ENCODE measurements around the gene FAM168A. TPM values are rescaled to one million over a fixed set of nuclear protein-coding genes. Genes with fewer than 3 reads are reported as not detected.

FAM168A gene
- total and polyA plus RNA-seq, 4 donors, result 4.8 to 14.6 (median 9.1) TPM

GRCh38 chr11:73367482-73368024 lies 230.4 kb downstream of the FAM168A start:
- H3K9me3 ChIP-seq (ENCODE audit: control insufficient read depth in 4 of 4, low read length in 3 of 4), result no peaks in the 10 kb centered on the region
- no peak overlapping the region for H3K9ac ChIP-seq (ENCODE audit: low read depth in 1 of 2, low read length in 2 of 2)
- H3K4me3 ChIP-seq (ENCODE audit: low read depth in 1 of 3, low read length in 3 of 3), result no peak overlapping the region
- H3K27me3 ChIP-seq (ENCODE audit: control insufficient read depth in 4 of 4, insufficient read depth in 4 of 4, low read length in 3 of 4), result no peaks in the 10 kb centered on the region
- TF ChIP-seq, protein P1, sequence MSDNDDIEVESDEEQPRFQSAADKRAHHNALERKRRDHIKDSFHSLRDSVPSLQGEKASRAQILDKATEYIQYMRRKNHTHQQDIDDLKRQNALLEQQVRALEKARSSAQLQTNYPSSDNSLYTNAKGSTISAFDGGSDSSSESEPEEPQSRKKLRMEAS (IDR thresholded peaks at IDR 0.05), result no peak
- no peaks in the 10 kb centered on the region for H3K4me1 ChIP-seq (ENCODE audit: control insufficient read depth in 4 of 4, insufficient read depth in 4 of 4, low read length in 3 of 4)
- H3K27ac ChIP-seq (ENCODE audit: low read depth in 1 of 2, low read length in 2 of 2), result no peak overlapping the region
- 84% methylated on average over 20 of the region's 20 CpGs for WGBS
- no peak for DNase-seq (ENCODE audit: low spot score)
- no peaks in the 10 kb centered on the region for H3K36me3 ChIP-seq (ENCODE audit: control insufficient read depth in 4 of 4, insufficient read depth in 3 of 4, low read depth in 1 of 4, low read length in 3 of 4)

GRCh38 chr11:73366953-73367352 lies 231.0 kb downstream of the FAM168A start:
- no peaks in the 10 kb centered on the region for H3K36me3 ChIP-seq (ENCODE audit: control insufficient read depth in 4 of 4, insufficient read depth in 3 of 4, low read depth in 1 of 4, low read length in 3 of 4)
- H3K4me1 ChIP-seq (ENCODE audit: control insufficient read depth in 4 of 4, insufficient read depth in 4 of 4, low read length in 3 of 4), result no peaks in the 10 kb centered on the region
- H3K27ac ChIP-seq (ENCODE audit: low read depth in 1 of 2, low read length in 2 of 2), result no peak overlapping the region
- no peaks in the 10 kb centered on the region for H3K9me3 ChIP-seq (ENCODE audit: control insufficient read depth in 4 of 4, low read length in 3 of 4)
- 80% methylated on average over 6 of the region's 6 CpGs for WGBS
- DNase-seq (ENCODE audit: low spot score), result no peak
- TF ChIP-seq, protein P2, sequence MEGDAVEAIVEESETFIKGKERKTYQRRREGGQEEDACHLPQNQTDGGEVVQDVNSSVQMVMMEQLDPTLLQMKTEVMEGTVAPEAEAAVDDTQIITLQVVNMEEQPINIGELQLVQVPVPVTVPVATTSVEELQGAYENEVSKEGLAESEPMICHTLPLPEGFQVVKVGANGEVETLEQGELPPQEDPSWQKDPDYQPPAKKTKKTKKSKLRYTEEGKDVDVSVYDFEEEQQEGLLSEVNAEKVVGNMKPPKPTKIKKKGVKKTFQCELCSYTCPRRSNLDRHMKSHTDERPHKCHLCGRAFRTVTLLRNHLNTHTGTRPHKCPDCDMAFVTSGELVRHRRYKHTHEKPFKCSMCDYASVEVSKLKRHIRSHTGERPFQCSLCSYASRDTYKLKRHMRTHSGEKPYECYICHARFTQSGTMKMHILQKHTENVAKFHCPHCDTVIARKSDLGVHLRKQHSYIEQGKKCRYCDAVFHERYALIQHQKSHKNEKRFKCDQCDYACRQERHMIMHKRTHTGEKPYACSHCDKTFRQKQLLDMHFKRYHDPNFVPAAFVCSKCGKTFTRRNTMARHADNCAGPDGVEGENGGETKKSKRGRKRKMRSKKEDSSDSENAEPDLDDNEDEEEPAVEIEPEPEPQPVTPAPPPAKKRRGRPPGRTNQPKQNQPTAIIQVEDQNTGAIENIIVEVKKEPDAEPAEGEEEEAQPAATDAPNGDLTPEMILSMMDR (IDR thresholded peaks at IDR 0.05; ENCODE audit: low read depth, low read length, missing input control), result no peak
- no peak for TF ChIP-seq FOXA2 (IDR thresholded peaks at IDR 0.05)
- TF ChIP-seq FOXA1 (IDR thresholded peaks at IDR 0.05), result no peak
- TF ChIP-seq HNF4A (conservative IDR thresholded peaks at IDR 0.05), result no peak
- no peak for TF ChIP-seq NR2F2 (IDR thresholded peaks at IDR 0.05)
- TF ChIP-seq HNF4G (IDR thresholded peaks at IDR 0.05), result no peak
- TF ChIP-seq YY1 (IDR thresholded peaks at IDR 0.05), result no peak
- no peak for TF ChIP-seq RXRA (IDR thresholded peaks at IDR 0.05)
- TF ChIP-seq, protein P3, sequence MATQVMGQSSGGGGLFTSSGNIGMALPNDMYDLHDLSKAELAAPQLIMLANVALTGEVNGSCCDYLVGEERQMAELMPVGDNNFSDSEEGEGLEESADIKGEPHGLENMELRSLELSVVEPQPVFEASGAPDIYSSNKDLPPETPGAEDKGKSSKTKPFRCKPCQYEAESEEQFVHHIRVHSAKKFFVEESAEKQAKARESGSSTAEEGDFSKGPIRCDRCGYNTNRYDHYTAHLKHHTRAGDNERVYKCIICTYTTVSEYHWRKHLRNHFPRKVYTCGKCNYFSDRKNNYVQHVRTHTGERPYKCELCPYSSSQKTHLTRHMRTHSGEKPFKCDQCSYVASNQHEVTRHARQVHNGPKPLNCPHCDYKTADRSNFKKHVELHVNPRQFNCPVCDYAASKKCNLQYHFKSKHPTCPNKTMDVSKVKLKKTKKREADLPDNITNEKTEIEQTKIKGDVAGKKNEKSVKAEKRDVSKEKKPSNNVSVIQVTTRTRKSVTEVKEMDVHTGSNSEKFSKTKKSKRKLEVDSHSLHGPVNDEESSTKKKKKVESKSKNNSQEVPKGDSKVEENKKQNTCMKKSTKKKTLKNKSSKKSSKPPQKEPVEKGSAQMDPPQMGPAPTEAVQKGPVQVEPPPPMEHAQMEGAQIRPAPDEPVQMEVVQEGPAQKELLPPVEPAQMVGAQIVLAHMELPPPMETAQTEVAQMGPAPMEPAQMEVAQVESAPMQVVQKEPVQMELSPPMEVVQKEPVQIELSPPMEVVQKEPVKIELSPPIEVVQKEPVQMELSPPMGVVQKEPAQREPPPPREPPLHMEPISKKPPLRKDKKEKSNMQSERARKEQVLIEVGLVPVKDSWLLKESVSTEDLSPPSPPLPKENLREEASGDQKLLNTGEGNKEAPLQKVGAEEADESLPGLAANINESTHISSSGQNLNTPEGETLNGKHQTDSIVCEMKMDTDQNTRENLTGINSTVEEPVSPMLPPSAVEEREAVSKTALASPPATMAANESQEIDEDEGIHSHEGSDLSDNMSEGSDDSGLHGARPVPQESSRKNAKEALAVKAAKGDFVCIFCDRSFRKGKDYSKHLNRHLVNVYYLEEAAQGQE (IDR thresholded peaks at IDR 0.05), result no peak
- TF ChIP-seq, protein P4, sequence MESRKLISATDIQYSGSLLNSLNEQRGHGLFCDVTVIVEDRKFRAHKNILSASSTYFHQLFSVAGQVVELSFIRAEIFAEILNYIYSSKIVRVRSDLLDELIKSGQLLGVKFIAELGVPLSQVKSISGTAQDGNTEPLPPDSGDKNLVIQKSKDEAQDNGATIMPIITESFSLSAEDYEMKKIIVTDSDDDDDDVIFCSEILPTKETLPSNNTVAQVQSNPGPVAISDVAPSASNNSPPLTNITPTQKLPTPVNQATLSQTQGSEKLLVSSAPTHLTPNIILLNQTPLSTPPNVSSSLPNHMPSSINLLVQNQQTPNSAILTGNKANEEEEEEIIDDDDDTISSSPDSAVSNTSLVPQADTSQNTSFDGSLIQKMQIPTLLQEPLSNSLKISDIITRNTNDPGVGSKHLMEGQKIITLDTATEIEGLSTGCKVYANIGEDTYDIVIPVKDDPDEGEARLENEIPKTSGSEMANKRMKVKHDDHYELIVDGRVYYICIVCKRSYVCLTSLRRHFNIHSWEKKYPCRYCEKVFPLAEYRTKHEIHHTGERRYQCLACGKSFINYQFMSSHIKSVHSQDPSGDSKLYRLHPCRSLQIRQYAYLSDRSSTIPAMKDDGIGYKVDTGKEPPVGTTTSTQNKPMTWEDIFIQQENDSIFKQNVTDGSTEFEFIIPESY (IDR thresholded peaks at IDR 0.05), result no peak
- TF ChIP-seq, protein P1 (IDR thresholded peaks at IDR 0.05), result no peak
- no peak for TF ChIP-seq TAF1 (conservative IDR thresholded peaks at IDR 0.05)
- no peak for TF ChIP-seq EGR1 (IDR thresholded peaks at IDR 0.05; ENCODE audit: low read depth in 2 of 2)
- TF ChIP-seq ATF3 (IDR thresholded peaks at IDR 0.05), result no peak
- TF ChIP-seq SP1 (IDR thresholded peaks at IDR 0.05), result no peak
- no peak for TF ChIP-seq RAD21 (IDR thresholded peaks at IDR 0.05)
- TF ChIP-seq GABPA (IDR thresholded peaks at IDR 0.05 in 1 of 2, conservative IDR thresholded peaks at IDR 0.05 in 1 of 2), result no peak
- TF ChIP-seq JUND (IDR thresholded peaks at IDR 0.05), result no peak
- no peak overlapping the region for H3K4me3 ChIP-seq (ENCODE audit: low read depth in 1 of 3, low read length in 3 of 3)
- no peaks in the 10 kb centered on the region for H3K27me3 ChIP-seq (ENCODE audit: control insufficient read depth in 4 of 4, insufficient read depth in 4 of 4, low read length in 3 of 4)
- H3K9ac ChIP-seq (ENCODE audit: low read depth in 1 of 2, low read length in 2 of 2), result no peak overlapping the region

Data from liver (tissue), 9 donors.